Epithelial cell of proximal tubule (primary cell): Measurements from ENCODE around the gene PLP1. TPM values are rescaled to one million over a fixed set of nuclear protein-coding genes. Genes with fewer than 3 reads are reported as not detected.
A peak's percentile ranks its signal among the peaks of the same experiment; 100 is the strongest.
"Not testable (repeated sequence)": the region's sequence is repeated elsewhere in the genome, so short reads cannot be mapped to it uniquely, and the experiment has no call there.

Source experiments
- DNase-seq: peaks from one replicate; pipeline ENCODE4 v3.0.0-alpha.2; 2011; ENCODE audit warnings: low read depth
- H3K4me3 ChIP-seq: 2 replicates; pipeline ENCODE4 v1.5.1; 2011; ENCODE audit warnings: low read depth, mild to moderate bottlenecking, low read length
- total RNA-seq: library from RNA; depleted of rRNA; stranded (reverse); fragments of >200 nt; gene quantifications from 2 replicates; pipeline ENCODE4 v1.2.3, GENCODE V29; 2015
- TF ChIP-seq, protein P1 (sequence below): conservative IDR thresholded peaks from 2 replicates; pipeline ENCODE4 v1.5.1; 2012; ENCODE audit warnings: low read depth, mild to moderate bottlenecking, low read length

The PLP1 gene
- total RNA-seq, 1 donor from 2014 or later: not detected

GRCh38 chrX:103805860-103806259 is 29.2 kb downstream of the PLP1 start:
- no peak for DNase-seq
- TF ChIP-seq, protein P1, sequence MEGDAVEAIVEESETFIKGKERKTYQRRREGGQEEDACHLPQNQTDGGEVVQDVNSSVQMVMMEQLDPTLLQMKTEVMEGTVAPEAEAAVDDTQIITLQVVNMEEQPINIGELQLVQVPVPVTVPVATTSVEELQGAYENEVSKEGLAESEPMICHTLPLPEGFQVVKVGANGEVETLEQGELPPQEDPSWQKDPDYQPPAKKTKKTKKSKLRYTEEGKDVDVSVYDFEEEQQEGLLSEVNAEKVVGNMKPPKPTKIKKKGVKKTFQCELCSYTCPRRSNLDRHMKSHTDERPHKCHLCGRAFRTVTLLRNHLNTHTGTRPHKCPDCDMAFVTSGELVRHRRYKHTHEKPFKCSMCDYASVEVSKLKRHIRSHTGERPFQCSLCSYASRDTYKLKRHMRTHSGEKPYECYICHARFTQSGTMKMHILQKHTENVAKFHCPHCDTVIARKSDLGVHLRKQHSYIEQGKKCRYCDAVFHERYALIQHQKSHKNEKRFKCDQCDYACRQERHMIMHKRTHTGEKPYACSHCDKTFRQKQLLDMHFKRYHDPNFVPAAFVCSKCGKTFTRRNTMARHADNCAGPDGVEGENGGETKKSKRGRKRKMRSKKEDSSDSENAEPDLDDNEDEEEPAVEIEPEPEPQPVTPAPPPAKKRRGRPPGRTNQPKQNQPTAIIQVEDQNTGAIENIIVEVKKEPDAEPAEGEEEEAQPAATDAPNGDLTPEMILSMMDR: no peak
- no peak overlapping the region for H3K4me3 ChIP-seq

DNA sequence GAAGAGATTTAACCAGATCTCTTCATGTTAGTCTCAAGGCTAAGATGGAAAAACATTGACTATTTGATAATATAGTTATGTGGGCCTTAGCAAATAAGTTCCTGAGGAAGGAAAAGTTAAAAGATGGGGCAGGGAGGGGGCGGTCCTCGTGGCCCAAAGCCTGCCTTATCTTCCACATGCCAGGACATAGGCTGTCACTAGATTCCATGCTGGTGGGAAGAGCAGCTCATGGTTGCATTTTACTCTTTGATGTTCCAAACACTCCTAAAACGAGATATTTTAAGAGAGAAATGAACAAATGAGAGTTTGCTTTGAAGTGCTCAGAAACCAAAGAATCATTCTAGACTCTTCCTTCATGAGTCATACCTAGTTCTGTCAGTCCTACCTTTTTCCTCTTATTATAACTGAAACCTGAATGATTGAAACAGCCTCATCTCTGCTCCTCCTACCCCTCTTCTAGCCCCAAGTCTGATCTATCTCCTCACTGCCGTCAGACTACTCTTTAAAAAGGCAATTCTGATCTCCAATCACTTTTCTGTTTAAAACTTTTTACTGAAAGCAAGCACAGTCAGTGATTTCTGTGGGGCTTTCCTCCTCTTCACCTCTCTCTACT is 30.3 kb downstream of the PLP1 start:
- no peak overlapping the region for H3K4me3 ChIP-seq
- no peak for DNase-seq
- TF ChIP-seq, protein P1: no peak

DNA sequence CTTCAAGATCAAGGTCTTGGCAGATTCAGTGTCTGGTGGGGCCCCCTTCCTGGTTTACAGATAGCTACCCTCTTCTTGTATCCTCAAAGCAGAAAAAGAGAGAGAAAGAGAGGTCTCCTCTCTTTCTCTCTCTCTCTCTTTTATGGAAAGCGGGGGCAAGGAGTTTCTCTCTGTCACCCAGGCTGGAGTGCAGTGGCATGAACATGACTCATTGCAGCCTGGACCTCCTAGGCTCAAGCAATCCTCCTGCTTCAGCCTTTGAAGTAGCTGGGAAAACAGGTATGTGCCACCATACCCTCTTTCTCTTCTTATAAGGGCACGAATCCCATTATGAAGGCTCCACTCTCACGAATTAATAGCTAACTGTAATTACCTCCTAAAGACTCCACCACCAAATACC is 35.2 kb downstream of the PLP1 start:
- no peak for DNase-seq
- H3K4me3 ChIP-seq: no peak overlapping the region
- TF ChIP-seq, protein P1: no peak

- H3K4me3 ChIP-seq, DNase-seq: not testable (repeated sequence)
Measured at GRCh38 chrX:103817101-103817500, 40.5 kb downstream of the PLP1 start.

- DNase-seq: no peak
- no peak overlapping the region for H3K4me3 ChIP-seq
- TF ChIP-seq, protein P1: peak; percentile 52
Measured at GRCh38 chrX:103817502-103817901, 40.9 kb downstream of the PLP1 start.

DNA sequence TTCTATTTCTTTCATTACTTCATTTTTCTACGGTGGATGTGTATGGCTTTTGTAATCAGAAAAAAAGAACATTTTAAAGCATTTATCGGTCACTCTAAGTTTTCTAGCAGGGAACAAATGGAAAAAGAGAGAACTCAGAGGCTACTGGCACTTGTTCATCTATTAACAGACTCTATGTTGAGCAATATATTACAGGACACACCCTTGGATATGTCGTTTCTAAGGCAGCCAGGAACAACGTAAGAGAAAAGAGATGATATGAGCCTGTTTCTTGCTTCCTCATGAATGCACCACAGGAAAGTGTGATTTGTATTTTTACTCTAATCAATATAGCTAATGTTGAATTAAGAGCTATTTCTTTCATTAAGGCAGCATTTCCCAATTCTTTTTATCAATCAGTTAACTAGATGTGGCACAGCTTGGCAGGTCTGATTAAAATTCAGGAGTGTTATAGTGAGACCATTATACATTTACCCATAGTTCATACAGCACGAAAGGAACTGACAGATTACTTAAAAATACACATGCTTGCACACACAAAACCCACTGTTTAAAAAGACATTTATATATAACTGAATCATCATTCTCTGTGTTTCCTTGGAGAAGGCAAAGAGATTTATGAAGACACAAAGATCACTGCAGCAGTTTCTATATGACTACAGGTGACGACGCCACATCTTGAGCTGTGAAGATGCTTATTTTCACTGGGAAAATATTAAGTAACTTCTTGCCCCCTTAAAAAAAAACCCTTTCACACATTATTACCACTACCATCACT is 42.4 kb downstream of the PLP1 start:
- TF ChIP-seq, protein P1: no peak
- no peak for DNase-seq
- no peak overlapping the region for H3K4me3 ChIP-seq

GRCh38 chrX:103820802-103821201 is 44.2 kb downstream of the PLP1 start:
- not testable (repeated sequence) for H3K4me3 ChIP-seq, DNase-seq

GRCh38 chrX:103823591-103823990 is 47.0 kb downstream of the PLP1 start:
- no peak for DNase-seq
- TF ChIP-seq, protein P1: no peak
- H3K4me3 ChIP-seq: no peak overlapping the region
